Left lobe of liver (tissue), 2 donors: ENCODE results near the gene FBXO38. TPM values are rescaled to one million over a fixed set of nuclear protein-coding genes. Genes with fewer than 3 reads are reported as not detected.

Source experiments
- ATAC-seq: fragments of 200-7000 bp; cut with Tn5 transposase; one replicate; pipeline ENCODE4 v1.9.1; 2020; ENCODE audit warnings: mild to moderate bottlenecking, moderate library complexity
- DNase-seq: peaks from one replicate; pipeline ENCODE4 v3.0.0-alpha.2; 2020; ENCODE audit warnings: low spot score
- total RNA-seq: library from RNA; stranded (reverse); gene quantifications from one replicate; pipeline ENCODE4 v1.2.1, GENCODE V29; 2021
- donor health status: DM: no; HTN: no; CAD: no; lungs with moderate emphysema.
- donor health status: DM: no; HTN: yes; CAD: no.

Gene FBXO38
- total RNA-seq, 1 donor from 2014 or later = 23.9 TPM

- DNase-seq (no peak), ATAC-seq (no peak)
Measured at GRCh38 chr5:148471379-148471778, 87.6 kb downstream of the FBXO38 start.

DNA sequence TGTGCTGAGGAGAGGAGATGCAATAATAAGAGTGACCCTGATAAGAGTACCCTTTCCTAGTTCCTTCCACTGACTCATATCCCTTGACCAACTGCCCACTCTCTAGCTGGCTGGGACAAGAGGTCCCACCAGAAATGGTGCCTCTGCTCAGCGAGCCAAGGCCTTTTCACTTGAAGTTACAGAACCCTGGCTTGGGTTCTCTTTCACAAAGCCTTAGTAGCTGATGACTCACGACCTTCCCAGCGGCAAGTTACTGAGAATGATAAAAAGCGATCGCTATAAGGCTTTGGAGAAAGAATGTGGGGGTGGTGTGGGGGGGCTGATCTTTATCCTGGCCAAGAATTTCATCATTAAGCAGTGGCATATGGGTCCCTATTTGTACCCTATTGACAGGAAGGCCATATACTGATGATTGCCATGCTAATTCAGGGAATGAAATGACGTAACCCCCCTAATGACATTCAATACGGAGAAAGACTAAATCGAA is 90.3 kb downstream of the FBXO38 start:
- no peak for DNase-seq
- ATAC-seq = no peak

GRCh38 chr5:148476302-148476701 is 92.5 kb downstream of the FBXO38 start:
- ATAC-seq (no peak), DNase-seq (no peak)

DNA sequence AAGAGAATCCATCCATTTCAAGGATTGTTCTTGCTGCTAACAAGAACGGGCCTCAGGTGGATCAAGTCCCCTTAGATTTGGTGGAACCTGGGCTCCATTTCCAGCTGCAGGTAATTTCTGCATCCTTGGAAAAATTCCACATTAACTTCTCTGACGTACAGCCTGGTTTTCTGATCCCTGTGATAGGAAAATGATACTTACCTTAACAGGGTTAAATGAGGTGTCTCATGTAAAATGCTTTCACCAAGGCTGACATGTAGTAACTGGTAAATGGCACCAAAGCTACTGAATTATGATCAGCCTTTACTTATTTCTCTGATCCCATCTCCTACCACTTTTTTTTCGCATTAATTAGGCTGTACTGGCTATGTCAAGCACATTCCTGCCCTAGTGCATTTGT is 93.7 kb downstream of the FBXO38 start:
- DNase-seq (no peak), ATAC-seq (no peak)

- ATAC-seq = no peak
- DNase-seq = no peak
Measured at GRCh38 chr5:148482196-148482595, 98.4 kb downstream of the FBXO38 start.

GRCh38 chr5:148482697-148483462 is 99.1 kb downstream of the FBXO38 start:
- peak; percentile 30 for ATAC-seq
- no peak for DNase-seq

DNA sequence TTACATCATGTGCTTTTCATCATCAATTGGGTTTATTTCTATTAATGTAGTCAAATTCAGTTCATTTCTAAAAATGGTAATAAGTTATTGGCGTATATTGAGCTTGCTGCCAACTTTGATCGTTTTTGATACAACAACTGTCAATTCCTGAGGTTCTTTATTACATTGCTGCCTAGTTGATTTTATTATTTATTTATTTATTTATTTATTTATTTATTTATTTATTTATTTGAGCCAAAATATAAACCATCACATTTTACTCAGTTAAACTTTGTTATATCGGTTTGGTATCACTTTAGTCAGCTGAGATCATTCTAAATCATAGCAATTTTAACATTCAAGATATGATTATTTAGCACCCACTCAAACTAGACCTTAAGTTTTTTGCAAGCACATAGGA is 100.0 kb downstream of the FBXO38 start:
- ATAC-seq = no peak
- no peak for DNase-seq

GRCh38 chr5:148484651-148485050 is 100.9 kb downstream of the FBXO38 start:
- no peak for DNase-seq
- ATAC-seq = no peak

DNA sequence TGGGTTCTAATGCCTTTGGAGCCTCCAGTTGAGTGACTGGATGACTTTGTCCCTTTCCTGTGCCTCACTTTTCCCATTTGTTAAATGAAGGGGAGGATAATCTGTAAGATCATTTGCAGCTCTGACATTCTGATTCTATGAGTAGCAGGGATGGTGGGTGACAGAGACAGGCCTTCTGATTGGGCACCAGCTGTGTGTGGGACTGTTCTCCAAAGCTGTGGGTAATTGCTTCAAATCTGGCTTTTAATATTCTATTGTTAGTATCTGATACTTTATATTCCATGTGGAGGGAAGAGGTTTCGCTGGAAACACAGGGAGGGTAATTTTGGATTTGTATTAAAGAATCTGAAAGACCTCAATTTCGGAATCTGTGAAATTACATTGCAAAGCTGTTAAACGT is 102.7 kb downstream of the FBXO38 start:
- ATAC-seq (no peak), DNase-seq (no peak)

DNA sequence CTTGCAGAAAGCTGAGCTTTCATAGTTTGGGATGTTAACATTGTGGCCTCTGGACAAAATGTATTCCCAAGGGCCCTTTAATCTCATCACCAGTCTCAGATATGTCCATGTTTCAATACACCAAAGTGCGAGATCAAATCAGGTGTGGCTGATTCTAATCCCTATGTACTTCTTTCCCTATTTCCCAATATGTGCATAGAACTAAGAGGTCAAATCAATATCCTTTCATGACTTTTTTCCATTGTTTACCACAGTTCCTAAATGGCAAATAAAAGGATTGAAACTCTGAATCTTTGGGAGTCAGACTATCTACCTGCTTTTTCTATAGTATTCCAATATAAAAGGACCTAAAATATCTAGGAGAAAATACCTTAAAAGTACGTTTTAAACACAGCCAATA is 105.0 kb downstream of the FBXO38 start:
- ATAC-seq (peak; percentile 44), DNase-seq (no peak)

- peak; percentile 15 for ATAC-seq
Measured at GRCh38 chr5:148491015-148491792, 107.4 kb downstream of the FBXO38 start.

GRCh38 chr5:148491793-148492184 is 108.0 kb downstream of the FBXO38 start:
- DNase-seq = peak; percentile 77

More at GRCh38 chr5:148491015-148491792, 107.4 kb downstream of the FBXO38 start:
- DNase-seq = no peak

GRCh38 chr5:148492351-148492750 is 108.6 kb downstream of the FBXO38 start:
- ATAC-seq (no peak), DNase-seq (no peak)

More at GRCh38 chr5:148491793-148492184, 108.0 kb downstream of the FBXO38 start:
- peak; percentile 93 for ATAC-seq

Other genes with a start within 250 kb of the FBXO38 start
- not detected for gene SPINK14, start 215.4 kb upstream of the FBXO38 start, total RNA-seq
- not detected for gene SPINK6, start 180.9 kb upstream of the FBXO38 start, total RNA-seq
- not detected for gene MARCOL, start 145.4 kb upstream of the FBXO38 start, total RNA-seq
- not detected for gene SPINK13, start 115.2 kb upstream of the FBXO38 start, total RNA-seq
- not detected for gene SPINK7, start 71.5 kb upstream of the FBXO38 start, total RNA-seq
- gene SPINK9, start 48.4 kb upstream of the FBXO38 start, total RNA-seq = not detected